Activated naive CD4-positive, alpha-beta T cell treated with Interleukin-2 at 50 U/mL for 16 hours (primary cell): ENCODE results near the gene BIN1.
A peak's percentile ranks its signal among the peaks of the same experiment; 100 is the strongest.
"Not testable (repeated sequence)": the region's sequence is repeated elsewhere in the genome, so short reads cannot be mapped to it uniquely, and the experiment has no call there.

Experiments used
- DNase-seq: peaks from one replicate; pipeline ENCODE4 v3.0.0-alpha.2; 2020

BIN1 gene

GRCh38 chr2:127130421-127130820 is 23.5 kb upstream of the BIN1 start:
- no peak for DNase-seq

DNA sequence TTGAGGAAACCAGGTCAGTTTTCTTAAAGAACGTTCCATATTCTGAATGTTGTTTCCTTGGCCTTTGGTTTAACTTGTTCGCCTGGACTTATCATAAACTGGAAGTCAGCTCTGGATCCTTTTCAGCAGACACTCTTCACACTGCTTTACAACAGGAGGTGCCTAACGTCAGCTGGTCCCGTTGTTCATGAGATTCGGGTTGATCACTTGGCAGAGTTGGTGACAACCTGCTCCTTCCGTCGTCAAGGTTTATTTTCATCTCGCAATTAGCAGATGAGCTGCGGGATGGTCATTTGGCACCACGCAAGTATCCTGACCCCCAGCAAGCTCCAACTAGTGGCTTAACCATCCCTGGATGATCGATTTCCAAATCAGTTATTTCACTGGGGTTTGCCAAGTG is 23.0 kb upstream of the BIN1 start:
- no peak for DNase-seq

DNA sequence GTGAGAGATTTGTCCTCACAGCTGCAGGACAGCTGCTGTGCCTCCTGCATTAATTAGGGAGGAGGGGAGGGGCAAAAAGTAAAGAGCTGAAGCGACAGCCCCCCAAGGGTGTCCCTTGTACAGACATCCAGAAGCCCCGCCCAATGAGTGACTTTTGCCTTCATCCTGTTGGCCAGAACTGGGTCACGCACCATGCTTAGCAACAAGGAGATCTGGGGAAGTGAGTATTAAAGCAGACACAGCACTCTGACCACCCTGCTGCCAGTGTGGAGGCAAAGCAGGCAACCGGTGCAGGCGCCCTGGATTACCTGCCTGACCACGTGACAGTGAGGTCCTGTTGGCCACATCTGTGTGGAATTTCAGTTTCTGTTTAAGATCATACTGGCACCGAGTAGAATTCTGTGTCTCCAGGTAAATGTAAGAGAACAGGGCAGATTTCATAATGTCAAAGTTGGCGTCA is 21.5 kb upstream of the BIN1 start:
- no peak for DNase-seq

GRCh38 chr2:127125821-127126220 is 18.9 kb upstream of the BIN1 start:
- no peak for DNase-seq

DNA sequence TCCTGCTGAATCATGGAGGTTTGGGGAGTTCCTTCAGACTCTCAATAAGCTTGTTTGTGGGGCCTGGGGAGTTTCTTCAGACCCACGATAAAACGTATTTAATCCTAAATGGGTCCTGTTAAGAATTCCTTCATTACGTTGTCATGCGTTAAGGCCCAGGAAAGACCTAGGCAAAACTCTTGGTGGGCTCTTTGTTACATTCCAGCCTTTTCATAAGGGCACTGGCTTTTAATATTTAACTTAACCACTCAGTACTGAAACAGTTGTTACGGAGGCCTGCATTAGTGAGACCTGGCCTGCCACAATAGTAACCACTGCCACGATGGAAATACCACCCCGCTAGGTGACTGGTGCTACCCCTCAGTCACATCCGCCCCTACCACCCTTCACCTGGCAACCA is 17.5 kb upstream of the BIN1 start:
- DNase-seq = no peak

- DNase-seq = no peak
Measured at GRCh38 chr2:127122361-127123027, 15.5 kb upstream of the BIN1 start.

DNA sequence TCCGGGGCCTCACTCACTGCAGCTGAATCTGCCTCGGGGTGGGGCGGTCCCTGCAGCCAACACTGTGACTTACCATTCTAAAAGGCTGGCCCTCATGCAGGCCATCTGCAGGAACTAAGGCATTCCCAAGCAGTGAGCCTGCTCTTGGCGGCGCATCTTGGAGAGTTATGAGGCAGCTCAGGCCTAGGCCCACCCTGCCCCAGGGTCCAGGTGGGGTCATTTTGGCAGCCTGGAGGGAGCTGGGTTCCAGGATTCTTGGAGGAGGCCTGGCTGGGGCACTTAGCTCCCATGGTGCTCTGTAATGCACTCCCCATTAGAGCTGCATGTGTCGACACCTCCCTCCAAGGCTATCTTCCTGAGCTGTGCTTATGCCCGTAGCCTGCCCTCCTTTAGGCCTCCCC is 14.8 kb upstream of the BIN1 start:
- no peak for DNase-seq

DNA sequence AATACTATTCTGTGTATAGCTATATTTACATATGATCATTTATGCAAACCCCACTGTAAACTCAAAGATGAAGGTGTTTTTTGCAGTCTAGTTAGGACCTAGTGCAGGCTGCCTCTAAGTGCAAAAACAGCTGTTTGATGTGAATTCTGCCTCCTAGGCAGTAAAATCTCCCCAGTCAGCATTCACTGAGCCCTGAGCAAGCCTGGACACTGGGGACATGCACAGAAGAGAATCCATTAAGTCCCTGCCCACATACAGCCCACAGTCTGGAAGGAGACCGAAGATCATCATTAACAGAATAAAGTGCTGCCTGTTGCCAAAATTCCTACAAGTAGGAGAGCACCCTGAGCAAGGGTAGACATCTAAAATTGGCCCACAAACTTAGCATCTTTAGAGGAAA is 14.4 kb upstream of the BIN1 start:
- no peak for DNase-seq

DNA sequence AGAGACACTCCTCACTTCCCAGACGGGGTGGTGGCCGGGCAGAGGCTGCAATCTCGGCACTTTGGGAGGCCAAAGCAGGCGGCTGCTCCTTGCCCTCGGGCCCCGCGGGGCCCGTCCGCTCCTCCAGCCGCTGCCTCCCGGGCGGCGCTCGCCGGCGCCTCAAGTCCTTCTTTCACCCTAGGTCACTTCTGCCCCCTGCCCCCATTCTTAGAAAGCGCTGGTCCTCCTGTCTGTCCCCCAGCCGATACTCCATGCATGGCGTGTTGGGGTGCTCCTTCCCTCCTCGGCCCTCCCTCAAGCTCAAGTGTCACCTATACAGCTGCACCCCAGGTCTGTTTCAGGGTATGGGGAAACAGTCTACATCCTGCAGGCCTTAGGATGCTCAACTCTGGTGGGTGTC is 13.5 kb upstream of the BIN1 start:
- not testable (repeated sequence) for DNase-seq

DNA sequence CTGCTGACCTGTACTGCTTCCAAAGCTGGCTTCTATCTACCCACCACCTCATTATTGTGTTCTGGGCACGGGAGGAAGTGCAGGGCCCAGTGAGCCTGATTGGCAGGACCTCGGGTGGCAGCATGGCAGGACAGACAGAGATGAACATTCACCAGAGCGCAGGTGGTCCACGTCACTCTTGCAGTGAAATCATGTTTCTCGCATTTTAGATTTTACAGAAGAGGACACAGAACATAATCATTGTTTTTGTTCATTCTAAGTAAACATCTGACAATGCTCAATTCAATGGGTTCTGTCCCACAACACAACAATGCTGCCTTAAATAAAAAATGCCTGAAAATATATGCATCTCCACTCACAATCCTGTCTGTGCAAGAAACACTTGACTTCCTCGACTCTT is 11.5 kb upstream of the BIN1 start:
- DNase-seq = no peak

- DNase-seq = no peak
Measured at GRCh38 chr2:127118038-127118437, 11.1 kb upstream of the BIN1 start.

DNA sequence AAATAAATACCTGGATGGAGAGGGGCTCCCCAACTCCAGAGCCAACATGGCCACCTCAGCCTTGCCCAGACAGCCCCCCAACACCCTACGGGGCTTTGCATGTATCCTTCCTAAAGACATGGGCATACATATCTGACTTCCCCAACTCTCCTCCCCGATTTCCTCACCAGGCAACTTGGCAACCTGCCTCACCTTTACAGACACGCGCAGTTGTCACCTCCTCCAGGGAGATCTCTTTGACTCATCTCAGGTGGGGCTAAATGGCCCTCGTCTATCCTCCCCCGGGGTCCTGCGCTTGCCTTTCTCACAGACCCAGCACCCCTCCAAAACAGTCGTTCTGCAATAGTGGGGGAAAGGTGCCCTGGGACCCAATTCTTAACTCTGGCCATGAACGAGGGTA is 10.6 kb upstream of the BIN1 start:
- DNase-seq = no peak

GRCh38 chr2:127115471-127116199 is 8.7 kb upstream of the BIN1 start:
- DNase-seq = no peak

DNA sequence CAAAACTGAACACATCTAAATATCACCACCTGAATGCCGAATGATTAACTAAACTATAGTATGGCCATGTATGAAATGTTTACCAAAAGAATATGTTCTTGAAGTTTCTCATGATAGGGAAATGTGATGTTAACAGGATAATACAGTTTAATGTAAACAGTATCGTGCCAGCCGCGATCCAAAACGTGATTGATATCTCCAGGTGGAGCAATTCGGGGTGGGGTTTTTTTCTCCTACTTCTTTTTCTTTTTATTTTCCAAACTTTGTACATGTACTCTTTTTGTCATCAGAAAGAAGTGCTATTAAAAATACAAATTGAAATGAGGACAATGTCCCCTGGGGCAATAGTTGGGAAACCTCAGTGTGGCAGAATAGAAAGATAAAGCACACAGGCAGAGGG is 4.0 kb upstream of the BIN1 start:
- DNase-seq = no peak

DNA sequence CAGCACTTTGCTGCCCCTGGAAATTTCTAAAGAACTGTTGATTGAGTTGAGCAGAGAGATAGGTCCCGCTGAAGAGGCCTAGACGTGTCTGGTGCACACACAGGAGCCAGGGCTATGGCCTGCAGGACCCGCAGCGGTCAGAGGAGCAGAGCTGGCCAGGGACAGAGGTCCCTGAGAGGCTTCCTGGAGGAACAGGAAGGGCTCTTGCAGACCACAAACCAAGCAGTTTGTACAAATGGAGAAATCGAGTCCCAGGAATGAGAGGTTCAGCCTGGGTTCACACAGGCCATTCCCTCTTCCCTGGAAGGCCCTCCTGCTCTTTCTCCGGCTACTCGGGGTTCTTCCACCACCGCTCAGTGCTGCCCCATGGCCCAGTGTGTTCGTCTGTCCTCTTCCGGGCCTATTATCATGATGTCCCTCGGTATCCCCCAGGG is 1.2 kb upstream of the BIN1 start:
- DNase-seq = no peak

DNA sequence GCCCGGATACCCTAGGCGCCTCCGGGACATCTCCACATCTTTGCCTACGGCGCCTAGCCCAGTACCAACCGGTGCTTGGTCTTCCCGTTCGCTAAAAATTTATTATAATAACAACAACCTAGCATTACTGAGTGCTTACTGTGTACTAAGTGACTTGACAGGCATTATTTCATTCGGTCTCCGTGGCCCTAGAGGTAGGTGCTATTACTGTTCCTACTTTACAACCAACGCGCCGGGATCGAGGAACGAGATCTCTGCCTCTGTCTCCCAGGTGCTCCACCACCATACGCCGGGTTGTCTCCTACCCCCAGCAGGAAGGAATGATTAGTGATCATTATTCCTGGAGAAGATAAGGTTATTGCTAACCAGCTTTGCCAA is 657 bp upstream of the BIN1 start:
- no peak for DNase-seq

- DNase-seq = no peak
Measured at GRCh38 chr2:127106457-127106990, 430 bp downstream of the BIN1 start.

- DNase-seq = peak; percentile 8
Measured at GRCh38 chr2:127105656-127106456, 1.1 kb downstream of the BIN1 start.

- DNase-seq = no peak
Measured at GRCh38 chr2:127104881-127105655, 1.9 kb downstream of the BIN1 start.

GRCh38 chr2:127104166-127104660 is 2.7 kb downstream of the BIN1 start:
- DNase-seq = no peak

DNA sequence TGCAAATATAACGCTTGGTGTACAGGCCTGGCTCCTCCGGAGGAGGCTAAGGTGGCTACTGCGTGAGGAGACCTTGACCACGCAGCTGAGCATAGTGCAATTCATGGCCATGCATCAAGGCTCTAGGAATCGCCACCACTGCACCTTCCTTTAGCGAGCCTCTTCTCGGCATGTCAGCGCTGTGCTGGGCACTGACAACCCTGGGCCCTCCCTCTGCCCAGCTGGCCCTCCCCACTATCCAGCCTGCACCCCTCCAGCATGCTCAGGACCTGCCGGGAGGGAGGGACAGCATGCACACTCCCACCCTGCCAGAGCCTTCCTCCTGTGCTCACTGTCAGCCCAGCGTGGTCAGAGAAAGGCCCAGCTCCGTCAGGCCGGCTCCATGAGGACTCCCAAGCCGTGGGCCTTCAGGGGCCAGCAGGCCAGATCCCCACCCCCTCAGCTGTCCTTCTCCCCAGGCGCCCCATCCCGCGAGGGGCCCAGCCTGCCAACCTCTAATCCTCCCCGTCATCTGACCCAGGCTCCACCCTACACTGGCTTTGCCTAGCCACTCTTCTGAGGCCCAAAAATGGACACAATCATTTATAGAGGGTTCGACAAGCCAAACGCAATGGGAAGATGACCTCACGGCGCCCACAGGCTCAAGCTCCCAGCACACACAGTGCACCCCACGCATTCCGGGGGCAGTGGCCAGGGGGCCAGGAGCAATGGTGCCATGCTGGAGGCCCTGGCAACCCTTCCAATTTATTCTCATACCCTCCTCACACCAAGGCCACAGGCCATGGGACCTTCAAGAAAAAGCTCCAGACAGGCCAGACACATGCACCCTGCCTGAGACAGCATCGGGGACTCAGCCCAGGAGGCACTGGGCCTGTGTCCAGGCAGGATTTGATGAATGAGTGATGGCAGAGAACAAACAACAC is 3.5 kb downstream of the BIN1 start:
- DNase-seq = no peak
